Pancreas (tissue), 10 donors: ENCODE measurements around the gene IL6R. TPM values are rescaled to one million over a fixed set of nuclear protein-coding genes. Genes with fewer than 3 reads are reported as not detected.

Experiments used
- ATAC-seq, 4 donors: fragments of 200-7000 bp; cut with Tn5 transposase; one replicate each; pipeline versions ENCODE4 v1.8.0 to v1.9.1; 2020; ENCODE audit warnings: mild to moderate bottlenecking in 4 of 4, moderate library complexity in 4 of 4
- DNase-seq, 6 donors: peaks; one replicate each; pipeline ENCODE4 v3.0.0-alpha.2; 2020
- FAIRE-seq: peaks from 2 replicates; lab custom pipeline; 2012; peaks lifted over from hg19 to GRCh38; lab: Jason Lieb, UNC
- H3K27ac ChIP-seq, 4 donors: fragments of 200-600 bp; sonication (generic); 1 replicate in 3 of 4; 2 replicates in 1 of 4; pipeline versions ENCODE4 v1.5.0 to v1.8.0; 2020
- H3K27me3 ChIP-seq, 4 donors: fragments of 200-600 bp; one replicate each; pipeline ENCODE4 v1.8.0; 2021
- H3K36me3 ChIP-seq, 3 donors: fragments of 200-600 bp; sonication (generic) in 1 of 3; one replicate each; pipeline versions ENCODE4 v1.5.0 to v1.8.0; 2020 to 2021
- H3K4me1 ChIP-seq, 3 donors: fragments of 200-600 bp; one replicate each; pipeline ENCODE4 v1.8.0; 2021
- H3K4me3 ChIP-seq, 4 donors: fragments of 200-600 bp; sonication (generic) in 2 of 4; one replicate each; pipeline versions ENCODE4 v1.5.0 to v1.8.0; 2020 to 2021
- H3K9me3 ChIP-seq, 4 donors: fragments of 200-600 bp; one replicate each; pipeline ENCODE4 v1.8.0; 2021
- CTCF ChIP-seq, 4 donors: fragments of 200-600 bp; sonication (generic) in 3 of 4; IDR thresholded peaks; one replicate each; pipeline versions ENCODE4 v1.5.0 to v1.8.0; 2021; ENCODE audit warnings: antibody characterized with exemption in 4 of 4
- WGBS, 2 donors: extraction: QIAGEN DNeasy Blood & Tissue Kit; methylation state at CpG; one replicate each; pipeline ENCODE4 v1.1.7; 2013; 5-methylcytosine and 5-hydroxymethylcytosine counted together
- intact Hi-C, 3 donors: fragments of 100-400 bp; cut with DNase I; formaldehyde crosslinking; loops; one replicate each; pipeline versions ENCODE4 v1.11.1 to v1.14.2; 2022
- polyA plus RNA-seq, 2 donors: library from polyadenylated mRNA; stranded (reverse); fragments of 200-250 nt; gene quantifications; one replicate each; pipeline ENCODE4 v1.2.3, GENCODE V29; 2013
- total RNA-seq, 6 donors: library from RNA; stranded (reverse); fragmentation: NEBNext Ultra II Directional in 4 of 6; extraction: Animal tissue kit (Norgen Biotek cat#: 25700) in 4 of 6; gene quantifications; one replicate each; pipeline versions ENCODE4 v1.2.1 to v1.2.4, GENCODE V29; 2021 to 2023
- donor health status: healthy with polysubstance abuse.
- donor health status: DM: no; HTN: no; CAD: no; lungs with moderate emphysema.
- donor health status: DM: no; HTN: no; CAD: no.
- donor health status: control.
- donor health status: control.
- donor health status: Bipolar disorder and iron deficiency.
- donor health status: DM: yes; HTN: yes; CAD: no.
- donor health status: DM: no; HTN: no; CAD: no.
- donor health status: DM: no; HTN: no; CAD: no.
- donor health status: DM: yes; HTN: yes; CAD: no.

The IL6R gene
- total and polyA plus RNA-seq, 8 donors: 2.2 to 12.9 (median 7.1) TPM

GRCh38 chr1:154391086-154391770, 13.9 kb upstream of the IL6R start:
- Histone ChIP-seq H3K27me3 (no peaks in the 10 kb centered on the region), H3K4me3 (no peak overlapping the region), H3K4me1 (no peaks in the 10 kb centered on the region), H3K36me3 (no peaks in the 10 kb centered on the region), H3K9me3 (no peaks in the 10 kb centered on the region), H3K27ac (no peak overlapping the region)
- no peak for TF ChIP-seq CTCF (IDR thresholded peaks at IDR 0.05)
- DNase-seq (no peak), ATAC-seq (no peak), FAIRE-seq (no peak)
- WGBS, 2 donors: 75 to 76% methylated on average over 9 of the region's 9 CpGs
- intact Hi-C loops: no loop called here

GRCh38 chr1:154398141-154398540, 7.0 kb upstream of the IL6R start:
- TF ChIP-seq CTCF (IDR thresholded peaks at IDR 0.05): no peak
- Histone ChIP-seq H3K4me1 (no peaks in the 10 kb centered on the region), H3K9me3 (no peaks in the 10 kb centered on the region), H3K27me3 (no peaks in the 10 kb centered on the region), H3K4me3 (no peak overlapping the region), H3K27ac (no peak overlapping the region), H3K36me3 (no peaks in the 10 kb centered on the region)
- no peak for FAIRE-seq
- no peak for DNase-seq
- intact Hi-C loops: no loop called here
- ATAC-seq: peak in 1 of 4 donors; percentile 60
- 64 to 72% methylated on average over 4 of the region's 4 CpGs for WGBS, 2 donors

- H3K27me3 ChIP-seq: no peaks in the 10 kb centered on the region
- 88 to 91% methylated on average over 4 of the region's 4 CpGs for WGBS, 2 donors
- H3K4me1 ChIP-seq: no peaks in the 10 kb centered on the region
- intact Hi-C loops: no loop called here
- no peak overlapping the region for H3K27ac ChIP-seq
- FAIRE-seq (no peak), DNase-seq (no peak), ATAC-seq (no peak)
- no peaks in the 10 kb centered on the region for H3K9me3 ChIP-seq
- TF ChIP-seq CTCF (IDR thresholded peaks at IDR 0.05): no peak
- no peaks in the 10 kb centered on the region for H3K36me3 ChIP-seq
- no peak overlapping the region for H3K4me3 ChIP-seq
Measured at GRCh38 chr1:154398678-154399077, 6.5 kb upstream of the IL6R start.

- WGBS, 2 donors: 72 to 76% methylated on average over 4 of the region's 4 CpGs
- no peaks in the 10 kb centered on the region for H3K27me3 ChIP-seq
- no peaks in the 10 kb centered on the region for H3K9me3 ChIP-seq
- intact Hi-C loops: loop anchor here in 1 of 3 donors (10.0 kb wide), 1 partner anchor 64 kb away; no protein-coding TSS in a partner anchor
- no peaks in the 10 kb centered on the region for H3K36me3 ChIP-seq
- no peak for TF ChIP-seq CTCF (IDR thresholded peaks at IDR 0.05)
- H3K4me3 ChIP-seq: no peak overlapping the region
- ATAC-seq (no peak), DNase-seq (no peak), FAIRE-seq (no peak)
- H3K4me1 ChIP-seq: peaks cover 0 to 3% (median 0%) of the 10 kb centered on the region in 3 donors
- no peak overlapping the region for H3K27ac ChIP-seq
Measured at GRCh38 chr1:154400381-154400801, 4.8 kb upstream of the IL6R start.

GRCh38 chr1:154402409-154402921, 2.7 kb upstream of the IL6R start:
- no peak for FAIRE-seq

More at GRCh38 chr1:154402409-154402921, 2.7 kb upstream of the IL6R start:
- Histone ChIP-seq H3K27me3 (no peaks in the 10 kb centered on the region), H3K4me3 (no peak overlapping the region), H3K9me3 (no peaks in the 10 kb centered on the region), H3K36me3 (no peaks in the 10 kb centered on the region), H3K4me1 (peaks cover 0 to 4% (median 0%) of the 10 kb centered on the region in 3 donors), H3K27ac (no peak overlapping the region)
- TF ChIP-seq CTCF (IDR thresholded peaks at IDR 0.05): no peak
- ATAC-seq (no peak), DNase-seq (peak in 1 of 6 donors; percentile 41)
- intact Hi-C loops: loop anchor here in 1 of 3 donors (10.0 kb wide), 1 partner anchor 62 kb away; no protein-coding TSS in a partner anchor
- WGBS, 2 donors: 85 to 93% methylated on average over 4 of the region's 4 CpGs
